ENCODE measurements around the gene ESR1.

- no peak for TF ChIP-seq CTCF (IDR thresholded peaks at IDR 0.05; ENCODE audit: insufficient read depth, low read depth, low read length)
- no peak for TF ChIP-seq EZH2 (IDR thresholded peaks at IDR 0.05; ENCODE audit: insufficient read depth, low read length)
Measured at GRCh38 chr6:151975795-151976194, 168.3 kb downstream of the ESR1 start.
